ENCODE results near the gene EMC9.

The EMC9 gene

DNA sequence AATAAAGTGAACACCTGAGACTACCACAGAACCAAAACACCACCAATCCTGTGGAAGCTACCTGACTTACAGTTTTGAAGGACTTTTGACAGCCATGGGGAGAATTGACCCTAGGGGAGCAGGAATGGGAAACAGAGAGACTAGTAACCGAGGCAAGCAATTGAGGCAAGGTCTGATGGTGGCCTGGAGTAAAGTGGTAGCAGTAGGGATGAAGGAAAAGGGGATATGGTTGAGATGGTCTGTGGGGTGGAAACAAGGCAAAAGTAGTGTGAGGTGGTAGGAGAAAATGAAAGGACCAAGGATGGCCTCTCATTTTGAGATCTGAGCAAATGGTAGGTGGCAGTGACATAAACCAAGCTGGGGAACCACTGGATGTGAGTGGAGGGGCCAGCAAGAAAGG lies 15.4 kb upstream of the EMC9 start:
- TF ChIP-seq, protein P1, sequence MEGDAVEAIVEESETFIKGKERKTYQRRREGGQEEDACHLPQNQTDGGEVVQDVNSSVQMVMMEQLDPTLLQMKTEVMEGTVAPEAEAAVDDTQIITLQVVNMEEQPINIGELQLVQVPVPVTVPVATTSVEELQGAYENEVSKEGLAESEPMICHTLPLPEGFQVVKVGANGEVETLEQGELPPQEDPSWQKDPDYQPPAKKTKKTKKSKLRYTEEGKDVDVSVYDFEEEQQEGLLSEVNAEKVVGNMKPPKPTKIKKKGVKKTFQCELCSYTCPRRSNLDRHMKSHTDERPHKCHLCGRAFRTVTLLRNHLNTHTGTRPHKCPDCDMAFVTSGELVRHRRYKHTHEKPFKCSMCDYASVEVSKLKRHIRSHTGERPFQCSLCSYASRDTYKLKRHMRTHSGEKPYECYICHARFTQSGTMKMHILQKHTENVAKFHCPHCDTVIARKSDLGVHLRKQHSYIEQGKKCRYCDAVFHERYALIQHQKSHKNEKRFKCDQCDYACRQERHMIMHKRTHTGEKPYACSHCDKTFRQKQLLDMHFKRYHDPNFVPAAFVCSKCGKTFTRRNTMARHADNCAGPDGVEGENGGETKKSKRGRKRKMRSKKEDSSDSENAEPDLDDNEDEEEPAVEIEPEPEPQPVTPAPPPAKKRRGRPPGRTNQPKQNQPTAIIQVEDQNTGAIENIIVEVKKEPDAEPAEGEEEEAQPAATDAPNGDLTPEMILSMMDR (IDR thresholded peaks at IDR 0.05), result no peak
- no peak overlapping the region for H3K4me3 ChIP-seq
- no peak overlapping the region for H3K27ac ChIP-seq
- DNase-seq (ENCODE audit: low spot score), result no peak

DNA sequence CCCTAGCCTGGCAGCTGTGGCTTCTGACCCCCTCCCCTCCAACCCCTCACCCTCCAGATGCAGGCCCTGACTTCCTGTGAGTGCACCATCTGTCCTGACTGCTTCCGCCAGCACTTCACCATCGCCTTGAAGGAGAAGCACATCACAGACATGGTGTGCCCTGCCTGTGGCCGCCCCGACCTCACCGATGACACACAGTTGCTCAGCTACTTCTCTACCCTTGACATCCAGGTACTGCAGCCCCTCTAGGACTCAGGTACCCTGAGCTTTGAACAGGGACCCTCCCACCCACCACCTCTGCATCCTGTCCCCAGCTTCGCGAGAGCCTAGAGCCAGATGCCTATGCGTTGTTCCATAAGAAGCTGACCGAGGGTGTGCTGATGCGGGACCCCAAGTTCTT lies 13.7 kb upstream of the EMC9 start:
- Histone ChIP-seq H3K27ac (no peak overlapping the region), H3K4me3 (no peak overlapping the region)
- DNase-seq (ENCODE audit: low spot score), result no peak
- TF ChIP-seq, protein P1 (IDR thresholded peaks at IDR 0.05), result no peak

DNA sequence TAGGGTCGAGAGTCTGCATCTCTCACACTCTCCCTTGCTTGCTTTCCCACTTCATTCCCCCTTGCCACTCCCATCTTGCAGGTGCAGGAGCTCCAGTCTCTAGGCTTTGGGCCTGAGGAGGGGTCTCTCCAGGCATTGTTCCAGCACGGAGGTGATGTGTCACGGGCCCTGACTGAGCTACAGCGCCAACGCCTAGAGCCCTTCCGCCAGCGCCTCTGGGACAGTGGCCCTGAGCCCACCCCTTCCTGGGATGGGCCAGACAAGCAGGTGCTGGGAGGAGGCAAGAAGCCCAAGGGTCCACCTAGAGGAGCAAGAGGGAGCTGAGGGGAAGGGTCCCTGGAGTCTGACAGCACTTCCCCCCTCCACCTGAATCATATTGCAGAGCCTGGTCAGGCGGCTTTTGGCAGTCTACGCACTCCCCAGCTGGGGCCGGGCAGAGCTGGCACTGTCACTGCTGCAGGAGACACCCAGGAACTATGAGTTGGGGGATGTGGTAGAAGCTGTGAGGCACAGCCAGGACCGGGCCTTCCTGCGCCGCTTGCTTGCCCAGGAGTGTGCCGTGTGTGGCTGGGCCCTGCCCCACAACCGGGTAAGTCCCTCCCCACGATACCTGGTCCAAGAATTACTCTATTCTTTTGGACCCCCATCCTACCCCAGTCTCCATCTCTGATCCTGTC lies 10.2 kb upstream of the EMC9 start:
- no peak overlapping the region for H3K27ac ChIP-seq
- TF ChIP-seq, protein P1 (IDR thresholded peaks at IDR 0.05), result no peak
- no peak for DNase-seq (ENCODE audit: low spot score)
- no peak overlapping the region for H3K4me3 ChIP-seq

DNA sequence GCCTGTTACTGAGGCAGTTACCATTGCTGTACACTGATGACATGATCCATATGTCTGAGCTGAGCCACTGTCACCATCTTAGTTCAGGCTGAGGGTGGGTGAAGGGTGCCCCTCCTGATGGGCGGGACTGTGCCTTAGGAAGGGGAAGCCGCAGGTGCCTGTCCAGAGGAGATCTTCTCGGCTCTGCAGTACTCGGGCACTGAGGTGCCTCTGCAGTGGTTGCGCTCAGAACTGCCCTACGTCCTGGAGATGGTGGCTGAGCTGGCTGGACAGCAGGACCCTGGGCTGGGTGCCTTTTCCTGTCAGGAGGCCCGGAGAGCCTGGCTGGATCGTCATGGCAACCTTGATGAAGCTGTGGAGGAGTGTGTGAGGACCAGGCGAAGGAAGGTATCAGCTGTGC lies 9.6 kb upstream of the EMC9 start:
- DNase-seq (ENCODE audit: low spot score), result no peak
- TF ChIP-seq, protein P1 (IDR thresholded peaks at IDR 0.05), result no peak
- Histone ChIP-seq H3K27ac (no peak overlapping the region), H3K4me3 (no peak overlapping the region)

DNA sequence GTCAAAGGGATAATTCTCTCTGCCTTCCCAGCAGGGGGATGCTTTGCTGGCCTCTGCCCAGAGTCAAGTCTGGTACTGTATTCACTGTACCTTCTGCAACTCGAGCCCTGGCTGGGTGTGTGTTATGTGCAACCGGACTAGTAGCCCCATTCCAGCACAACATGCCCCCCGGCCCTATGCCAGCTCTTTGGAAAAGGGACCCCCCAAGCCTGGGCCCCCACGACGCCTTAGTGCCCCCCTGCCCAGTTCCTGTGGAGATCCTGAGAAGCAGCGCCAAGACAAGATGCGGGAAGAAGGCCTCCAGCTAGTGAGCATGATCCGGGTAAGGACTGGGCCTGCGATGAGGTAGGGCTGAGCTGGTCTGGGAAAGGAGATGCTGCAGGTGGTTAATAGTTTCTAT lies 9.2 kb upstream of the EMC9 start:
- TF ChIP-seq, protein P1 (IDR thresholded peaks at IDR 0.05), result no peak
- no peak overlapping the region for H3K27ac ChIP-seq
- H3K4me3 ChIP-seq, result no peak overlapping the region
- DNase-seq (ENCODE audit: low spot score), result no peak

DNA sequence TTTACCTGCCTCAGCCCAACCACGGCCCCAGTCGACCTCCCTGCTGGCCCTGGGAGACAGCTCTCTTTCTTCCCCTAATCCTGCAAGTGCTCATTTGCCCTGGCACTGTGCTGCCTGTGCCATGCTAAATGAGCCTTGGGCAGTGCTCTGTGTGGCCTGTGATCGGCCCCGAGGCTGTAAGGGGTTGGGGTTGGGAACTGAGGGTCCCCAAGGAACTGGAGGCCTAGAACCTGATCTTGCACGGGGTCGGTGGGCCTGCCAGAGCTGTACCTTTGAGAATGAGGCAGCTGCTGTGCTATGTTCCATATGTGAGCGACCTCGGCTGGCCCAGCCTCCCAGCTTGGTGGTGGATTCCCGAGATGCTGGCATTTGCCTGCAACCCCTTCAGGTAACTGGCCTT lies 8.7 kb upstream of the EMC9 start:
- Histone ChIP-seq H3K4me3 (no peak overlapping the region), H3K27ac (no peak overlapping the region)
- no peak for DNase-seq (ENCODE audit: low spot score)
- TF ChIP-seq, protein P1 (IDR thresholded peaks at IDR 0.05), result no peak

DNA sequence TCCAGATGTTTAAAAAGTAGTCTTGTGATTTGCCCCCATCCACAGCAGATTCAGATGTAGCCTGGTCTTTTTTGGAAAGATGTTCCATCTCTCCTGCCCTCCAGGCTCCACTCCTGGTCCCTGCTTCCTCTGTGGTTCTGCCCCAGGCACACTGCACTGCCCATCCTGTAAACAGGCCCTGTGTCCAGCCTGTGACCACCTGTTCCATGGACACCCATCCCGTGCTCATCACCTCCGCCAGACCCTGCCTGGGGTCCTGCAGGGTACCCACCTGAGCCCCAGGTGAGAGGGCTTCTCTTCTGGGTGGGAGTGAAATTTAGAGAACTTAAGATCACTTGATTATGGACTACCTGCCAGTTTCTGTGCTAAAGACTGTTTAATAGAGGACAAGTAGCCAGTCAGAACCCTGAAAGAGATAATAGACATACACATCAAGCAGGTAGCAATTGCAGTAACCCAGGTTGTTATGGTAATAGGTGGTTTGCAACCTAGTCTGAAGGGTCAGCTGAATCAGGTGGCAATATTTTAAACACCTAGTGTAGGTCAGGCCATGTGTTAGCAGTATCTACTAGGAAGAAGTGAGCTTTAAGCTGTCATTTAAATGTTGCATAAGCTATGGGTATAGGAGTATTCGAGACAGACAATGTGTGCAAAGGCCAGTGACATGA lies 8.0 kb upstream of the EMC9 start:
- H3K27ac ChIP-seq, result no peak overlapping the region
- no peak overlapping the region for H3K4me3 ChIP-seq
- TF ChIP-seq, protein P1 (IDR thresholded peaks at IDR 0.05), result no peak
- DNase-seq (ENCODE audit: low spot score), result no peak

Measured in coronary artery (tissue), 2 donors.